ENCODE data around the gene SMCO3. TPM values are rescaled to one million over a fixed set of nuclear protein-coding genes. Genes with fewer than 3 reads are reported as not detected.

The SMCO3 gene
- total and polyA plus RNA-seq, 2 of the 13 experiments (the other 11 are each of a cell fraction or from before 2014, with no cell fraction given), result 0.29 to 0.42 TPM

DNA sequence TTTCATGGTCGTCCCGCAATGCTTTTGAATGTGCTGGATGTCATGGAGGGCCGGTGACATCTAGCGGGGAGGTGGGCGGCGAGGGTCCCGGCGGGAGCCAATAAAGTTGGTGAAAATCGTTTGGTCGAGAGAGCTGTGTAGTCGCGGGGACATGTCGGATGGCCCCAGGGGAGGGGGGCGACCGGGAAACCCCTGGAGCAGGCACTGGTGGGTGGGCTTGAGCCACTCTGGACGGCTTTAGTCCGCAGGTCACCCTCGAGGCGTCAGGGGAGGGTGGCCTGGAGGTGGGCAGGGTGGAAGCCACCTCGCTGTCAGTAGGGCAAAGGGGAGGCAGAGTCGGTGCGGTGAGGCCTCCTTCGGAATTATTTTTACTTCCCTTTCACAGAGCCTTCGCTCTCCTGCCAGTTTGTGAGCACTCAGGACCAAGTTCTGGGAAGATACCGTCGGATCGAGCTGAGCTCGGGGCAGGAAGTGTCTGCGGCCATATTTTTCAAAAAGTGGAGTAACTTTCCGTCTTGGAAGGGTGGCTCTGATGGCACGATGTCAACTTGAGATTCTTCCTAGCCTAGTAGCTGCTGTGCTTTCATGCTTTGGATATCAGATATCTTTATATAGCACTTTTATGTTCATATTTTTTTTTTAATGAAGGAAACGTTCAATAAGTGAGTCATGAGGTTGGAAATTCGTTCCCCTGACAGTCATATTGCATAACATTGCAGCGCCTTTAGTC is 38.9 kb downstream of the SMCO3 start (continued):
- TF ChIP-seq, protein P1, sequence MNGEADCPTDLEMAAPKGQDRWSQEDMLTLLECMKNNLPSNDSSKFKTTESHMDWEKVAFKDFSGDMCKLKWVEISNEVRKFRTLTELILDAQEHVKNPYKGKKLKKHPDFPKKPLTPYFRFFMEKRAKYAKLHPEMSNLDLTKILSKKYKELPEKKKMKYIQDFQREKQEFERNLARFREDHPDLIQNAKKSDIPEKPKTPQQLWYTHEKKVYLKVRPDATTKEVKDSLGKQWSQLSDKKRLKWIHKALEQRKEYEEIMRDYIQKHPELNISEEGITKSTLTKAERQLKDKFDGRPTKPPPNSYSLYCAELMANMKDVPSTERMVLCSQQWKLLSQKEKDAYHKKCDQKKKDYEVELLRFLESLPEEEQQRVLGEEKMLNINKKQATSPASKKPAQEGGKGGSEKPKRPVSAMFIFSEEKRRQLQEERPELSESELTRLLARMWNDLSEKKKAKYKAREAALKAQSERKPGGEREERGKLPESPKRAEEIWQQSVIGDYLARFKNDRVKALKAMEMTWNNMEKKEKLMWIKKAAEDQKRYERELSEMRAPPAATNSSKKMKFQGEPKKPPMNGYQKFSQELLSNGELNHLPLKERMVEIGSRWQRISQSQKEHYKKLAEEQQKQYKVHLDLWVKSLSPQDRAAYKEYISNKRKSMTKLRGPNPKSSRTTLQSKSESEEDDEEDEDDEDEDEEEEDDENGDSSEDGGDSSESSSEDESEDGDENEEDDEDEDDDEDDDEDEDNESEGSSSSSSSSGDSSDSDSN (CRISPR knock-in tag; IDR thresholded peaks at IDR 0.05), result no peak; the same call in 1 of the 2 replicates
- TF ChIP-seq, protein P2, sequence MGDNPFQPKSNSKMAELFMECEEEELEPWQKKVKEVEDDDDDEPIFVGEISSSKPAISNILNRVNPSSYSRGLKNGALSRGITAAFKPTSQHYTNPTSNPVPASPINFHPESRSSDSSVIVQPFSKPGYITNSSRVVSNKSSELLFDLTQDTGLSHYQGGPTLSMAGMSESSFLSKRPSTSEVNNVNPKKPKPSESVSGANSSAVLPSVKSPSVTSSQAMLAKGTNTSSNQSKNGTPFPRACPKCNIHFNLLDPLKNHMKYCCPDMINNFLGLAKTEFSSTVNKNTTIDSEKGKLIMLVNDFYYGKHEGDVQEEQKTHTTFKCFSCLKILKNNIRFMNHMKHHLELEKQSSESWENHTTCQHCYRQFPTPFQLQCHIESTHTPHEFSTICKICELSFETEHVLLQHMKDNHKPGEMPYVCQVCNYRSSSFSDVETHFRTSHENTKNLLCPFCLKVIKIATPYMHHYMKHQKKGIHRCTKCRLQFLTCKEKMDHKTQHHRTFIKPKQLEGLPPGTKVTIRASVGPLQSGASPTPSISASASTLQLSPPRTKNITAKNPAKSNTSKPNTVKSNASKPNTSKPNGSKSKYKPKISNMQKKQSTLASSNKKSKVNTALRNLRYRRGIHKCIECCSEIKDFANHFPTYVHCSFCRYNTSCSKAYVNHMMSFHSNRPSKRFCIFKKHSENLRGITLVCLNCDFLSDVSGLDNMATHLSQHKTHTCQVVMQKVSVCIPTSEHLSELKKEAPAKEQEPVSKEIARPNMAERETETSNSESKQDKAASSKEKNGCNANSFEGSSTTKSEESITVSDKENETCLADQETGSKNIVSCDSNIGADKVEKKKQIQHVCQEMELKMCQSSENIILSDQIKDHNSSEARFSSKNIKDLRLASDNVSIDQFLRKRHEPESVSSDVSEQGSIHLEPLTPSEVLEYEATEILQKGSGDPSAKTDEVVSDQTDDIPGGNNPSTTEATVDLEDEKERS (CRISPR knock-in tag; IDR thresholded peaks at IDR 0.05), result 0 out of 2 replicates have a peak, but pooled peaks have one; percentile 6
- TF ChIP-seq SMYD3 (CRISPR knock-in tag; IDR thresholded peaks at IDR 0.05) (no peak), NCOA1 (CRISPR knock-in tag; IDR thresholded peaks at IDR 0.05) (no peak), CEBPG (CRISPR knock-in tag; IDR thresholded peaks at IDR 0.05) (peak; percentile 69), JUNB (CRISPR knock-in tag; IDR thresholded peaks at IDR 0.05; ENCODE audit: borderline replicate concordance) (no peak), ZFYVE20 (CRISPR knock-in tag; IDR thresholded peaks at IDR 0.05; ENCODE audit: borderline replicate concordance, low read depth) (no peak)
